KMS-11 (cell line): Measurements from ENCODE around the gene TSPOAP1.

Experiments
- H2AFZ ChIP-seq: fragments of 200-600 bp; sonication (generic); 2 replicates; pipeline ENCODE4 v1.6.1; 2016; ENCODE audit warnings: antibody characterized with exemption, mixed run types, low read depth
- H3K27ac ChIP-seq: fragments of 200-600 bp; sonication (generic); 2 replicates; pipeline ENCODE4 v1.6.1; 2016; ENCODE audit warnings: mild to moderate bottlenecking, mixed run types
- H3K27me3 ChIP-seq: fragments of 200-600 bp; sonication (generic); 2 replicates; pipeline ENCODE4 v1.6.1; 2017; ENCODE audit warnings: mild to moderate bottlenecking, low read depth, mixed run types, moderate library complexity; ENCODE audit not compliant: insufficient read depth
- H3K36me3 ChIP-seq: fragments of 200-600 bp; sonication (generic); 2 replicates; pipeline ENCODE4 v1.6.1; 2017; ENCODE audit warnings: mild to moderate bottlenecking, mixed run types; ENCODE audit not compliant: insufficient read depth
- H3K4me1 ChIP-seq: fragments of 200-600 bp; sonication (generic); 2 replicates; pipeline ENCODE4 v1.6.1; 2016; ENCODE audit warnings: mild to moderate bottlenecking, low read depth, mixed run types; ENCODE audit not compliant: poor library complexity, severe bottlenecking
- H3K4me2 ChIP-seq: fragments of 200-600 bp; sonication (generic); 2 replicates; pipeline ENCODE4 v1.7.0; 2016; ENCODE audit warnings: mild to moderate bottlenecking, mixed run types
- H3K4me3 ChIP-seq: fragments of 200-600 bp; sonication (generic); IDR thresholded peaks from 2 replicates; pipeline ENCODE4 v1.6.1; 2017; ENCODE audit warnings: low read depth, low read length, mixed read lengths; ENCODE audit not compliant: insufficient read depth
- H3K79me2 ChIP-seq: fragments of 200-600 bp; sonication (generic); 2 replicates; pipeline ENCODE4 v1.6.1; 2016; ENCODE audit warnings: low read depth, mixed run types; ENCODE audit not compliant: insufficient read depth
- H3K9ac ChIP-seq: fragments of 200-600 bp; sonication (generic); 2 replicates; pipeline ENCODE4 v1.6.1; 2016; ENCODE audit warnings: mild to moderate bottlenecking, mixed run types
- H4K20me1 ChIP-seq: fragments of 200-600 bp; sonication (generic); 2 replicates; pipeline ENCODE4 v1.6.1; 2016; ENCODE audit warnings: mild to moderate bottlenecking, mixed run types; ENCODE audit not compliant: insufficient read depth
- TF ChIP-seq, protein P1 (sequence below): fragments of 200-600 bp; sonication (generic); conservative IDR thresholded peaks from 2 replicates; pipeline ENCODE4 v1.6.1; 2017; ENCODE audit warnings: low read depth, mild to moderate bottlenecking, antibody characterized with exemption, low read length, moderate library complexity, mixed read lengths

TSPOAP1 gene

GRCh38 chr17:58328195-58329034 is at the start of gene TSPOAP1:
TSS of gene TSPOAP1 (minus strand) at chr17:58328795. CDS start at chr17:58327920, 875 bp downstream.
- H3K4me2 ChIP-seq = peak within 1 kb of the TSS; percentile 95
- peaks cover 32% of the 10 kb centered on the region for H3K4me1 ChIP-seq
- no peaks in the 10 kb centered on the region for H3K27me3 ChIP-seq
- H2AFZ ChIP-seq = no peak within 1 kb of the TSS
- peaks cover 36% of the 10 kb centered on the region for H3K79me2 ChIP-seq
- H3K9ac ChIP-seq = peak within 1 kb of the TSS; percentile 100; the same call in 1 of the 2 replicates
- peak within 1 kb of the TSS; percentile 96 for H3K27ac ChIP-seq
- H3K4me3 ChIP-seq = no peak within 1 kb of the TSS
- H4K20me1 ChIP-seq = peaks cover 7% of the 10 kb centered on the region; the same call in 1 of the 2 replicates
- TF ChIP-seq, protein P1, sequence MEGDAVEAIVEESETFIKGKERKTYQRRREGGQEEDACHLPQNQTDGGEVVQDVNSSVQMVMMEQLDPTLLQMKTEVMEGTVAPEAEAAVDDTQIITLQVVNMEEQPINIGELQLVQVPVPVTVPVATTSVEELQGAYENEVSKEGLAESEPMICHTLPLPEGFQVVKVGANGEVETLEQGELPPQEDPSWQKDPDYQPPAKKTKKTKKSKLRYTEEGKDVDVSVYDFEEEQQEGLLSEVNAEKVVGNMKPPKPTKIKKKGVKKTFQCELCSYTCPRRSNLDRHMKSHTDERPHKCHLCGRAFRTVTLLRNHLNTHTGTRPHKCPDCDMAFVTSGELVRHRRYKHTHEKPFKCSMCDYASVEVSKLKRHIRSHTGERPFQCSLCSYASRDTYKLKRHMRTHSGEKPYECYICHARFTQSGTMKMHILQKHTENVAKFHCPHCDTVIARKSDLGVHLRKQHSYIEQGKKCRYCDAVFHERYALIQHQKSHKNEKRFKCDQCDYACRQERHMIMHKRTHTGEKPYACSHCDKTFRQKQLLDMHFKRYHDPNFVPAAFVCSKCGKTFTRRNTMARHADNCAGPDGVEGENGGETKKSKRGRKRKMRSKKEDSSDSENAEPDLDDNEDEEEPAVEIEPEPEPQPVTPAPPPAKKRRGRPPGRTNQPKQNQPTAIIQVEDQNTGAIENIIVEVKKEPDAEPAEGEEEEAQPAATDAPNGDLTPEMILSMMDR = no peak
- peaks cover 11% of the 10 kb centered on the region; the same call in 1 of the 2 replicates for H3K36me3 ChIP-seq

DNA sequence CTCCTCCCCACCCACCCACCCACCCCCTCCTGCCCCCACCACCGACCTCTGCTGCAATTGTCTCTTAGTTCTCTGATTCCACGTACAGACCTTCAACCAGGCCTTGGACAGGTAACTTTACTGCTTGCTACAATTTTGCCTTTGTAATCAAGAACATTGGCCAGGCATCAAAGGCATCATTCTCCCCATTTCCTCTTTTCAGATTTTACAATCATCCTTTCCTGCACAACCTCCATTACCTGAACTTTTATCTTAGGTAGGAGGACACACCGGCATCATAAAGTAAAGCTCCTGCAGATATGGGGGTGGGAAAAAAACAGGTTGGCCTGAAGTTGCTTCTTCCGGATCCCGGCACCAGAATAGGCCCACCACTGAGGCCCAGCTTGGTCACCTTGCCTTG is 49.1 kb upstream of the TSPOAP1 start:
- Histone ChIP-seq H3K36me3 (no peaks in the 10 kb centered on the region), H3K4me3 (no peak overlapping the region), H3K79me2 (no peaks in the 10 kb centered on the region), H4K20me1 (no peaks in the 10 kb centered on the region), H3K27ac (no peak overlapping the region), H2AFZ (no peak overlapping the region), H3K4me1 (peaks cover 17% of the 10 kb centered on the region), H3K27me3 (no peaks in the 10 kb centered on the region), H3K9ac (no peak overlapping the region), H3K4me2 (no peak overlapping the region)
- TF ChIP-seq, protein P1 = no peak

- H3K27me3 ChIP-seq = no peaks in the 10 kb centered on the region
- H2AFZ ChIP-seq = no peak overlapping the region
- peaks cover 12% of the 10 kb centered on the region for H3K4me1 ChIP-seq
- TF ChIP-seq, protein P1 = no peak
- no peaks in the 10 kb centered on the region for H3K36me3 ChIP-seq
- no peaks in the 10 kb centered on the region for H4K20me1 ChIP-seq
- H3K4me3 ChIP-seq = no peak overlapping the region
- H3K9ac ChIP-seq = no peak overlapping the region
- H3K27ac ChIP-seq = no peak overlapping the region
- H3K4me2 ChIP-seq = no peak overlapping the region
- no peaks in the 10 kb centered on the region for H3K79me2 ChIP-seq
These were observed 48.6 kb upstream of the TSPOAP1 start for GRCh38 chr17:58377093-58377601.

DNA sequence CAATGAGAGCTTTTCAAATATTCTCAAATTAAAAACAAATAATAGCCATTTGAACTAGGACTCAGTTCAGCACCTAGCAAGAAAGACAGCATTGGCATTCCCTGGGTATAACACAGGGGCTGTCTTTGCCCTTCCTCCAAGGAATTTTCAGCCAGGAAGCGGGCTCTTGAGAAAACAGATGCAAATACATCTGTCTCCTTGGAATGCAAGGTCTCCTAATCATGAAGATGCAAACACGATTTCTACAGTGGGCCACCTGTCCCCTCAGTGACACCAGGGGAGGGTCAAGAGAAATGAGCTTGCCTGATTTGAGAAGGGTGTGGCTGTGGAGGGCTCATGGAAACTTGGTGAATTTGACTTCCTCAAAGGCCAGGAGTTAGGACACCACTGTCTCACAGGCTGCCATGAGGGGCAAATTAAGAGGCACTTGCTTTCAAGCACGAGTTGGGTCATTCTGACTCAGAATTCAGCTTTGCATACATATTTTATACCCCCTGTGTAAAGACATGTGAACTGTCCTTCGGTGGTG is 47.9 kb upstream of the TSPOAP1 start:
- H3K27ac ChIP-seq = no peak overlapping the region
- no peaks in the 10 kb centered on the region for H4K20me1 ChIP-seq
- H3K79me2 ChIP-seq = no peaks in the 10 kb centered on the region
- no peaks in the 10 kb centered on the region for H3K36me3 ChIP-seq
- H3K4me1 ChIP-seq = peaks cover 6% of the 10 kb centered on the region
- H2AFZ ChIP-seq = no peak overlapping the region
- H3K4me3 ChIP-seq = no peak overlapping the region
- no peaks in the 10 kb centered on the region for H3K27me3 ChIP-seq
- no peak overlapping the region for H3K9ac ChIP-seq
- TF ChIP-seq, protein P1 = no peak
- H3K4me2 ChIP-seq = no peak overlapping the region
